GM21423 (cell line): Measurements from ENCODE around the gene RPL10A.
"Not testable (repeated sequence)": the region's sequence is repeated elsewhere in the genome, so short reads cannot be mapped to it uniquely, and the experiment has no call there.

ENCODE experiments used
- ATAC-seq: cut with Tn5 transposase; IDR thresholded peaks from one replicate; pipeline ENCODE4 v1.9.1; 2021; ENCODE audit warnings: mild to moderate bottlenecking, moderate library complexity; ENCODE audit not compliant: unreplicated experiment

The RPL10A gene

GRCh38 chr6:35468181-35468979, at the start of gene RPL10A:
TSS of gene RPL10A (plus strand) at chr6:35468401. CDS start at chr6:35468435, 34 bp downstream.
- ATAC-seq, result peak; percentile 85

GRCh38 chr6:35419417-35419816, 48.8 kb upstream of the RPL10A start:
- no peak for ATAC-seq

DNA sequence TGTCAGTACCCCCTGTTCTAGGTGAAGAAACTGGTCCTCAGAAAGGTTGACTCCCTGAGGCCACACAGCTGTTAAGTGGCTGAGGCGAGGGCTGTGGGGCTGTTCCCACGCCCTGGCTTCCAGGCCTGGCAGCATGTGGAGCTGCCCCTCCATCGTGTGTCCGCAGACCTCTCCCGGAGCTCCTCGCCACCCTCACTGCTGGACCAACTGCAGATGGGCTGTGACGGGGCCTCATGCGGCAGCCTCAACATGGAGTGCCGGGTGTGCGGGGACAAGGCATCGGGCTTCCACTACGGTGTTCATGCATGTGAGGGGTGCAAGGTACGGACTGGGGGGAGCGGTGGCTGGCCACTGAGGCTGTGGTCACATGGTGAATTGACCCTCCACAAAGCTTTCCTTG, 48.2 kb upstream of the RPL10A start:
- ATAC-seq, result no peak

DNA sequence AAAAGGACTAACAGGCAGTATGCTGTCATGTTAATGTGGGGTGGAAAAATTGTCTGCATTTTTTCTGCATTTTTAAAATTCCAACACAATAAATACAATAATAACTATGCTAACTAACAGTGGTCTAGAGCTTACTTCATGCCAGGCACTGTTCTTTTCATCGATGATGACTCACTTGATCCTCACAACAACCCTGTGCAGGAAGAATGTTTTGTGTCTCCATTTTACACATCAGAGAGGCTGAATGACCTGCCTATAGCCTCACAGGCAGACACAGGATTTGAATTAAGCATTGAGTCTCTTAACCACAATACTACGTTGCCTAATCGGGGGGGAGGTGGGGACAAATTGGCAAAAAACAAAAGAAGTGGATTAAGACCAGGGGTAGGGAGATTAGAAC, 42.9 kb upstream of the RPL10A start:
- ATAC-seq, result no peak

DNA sequence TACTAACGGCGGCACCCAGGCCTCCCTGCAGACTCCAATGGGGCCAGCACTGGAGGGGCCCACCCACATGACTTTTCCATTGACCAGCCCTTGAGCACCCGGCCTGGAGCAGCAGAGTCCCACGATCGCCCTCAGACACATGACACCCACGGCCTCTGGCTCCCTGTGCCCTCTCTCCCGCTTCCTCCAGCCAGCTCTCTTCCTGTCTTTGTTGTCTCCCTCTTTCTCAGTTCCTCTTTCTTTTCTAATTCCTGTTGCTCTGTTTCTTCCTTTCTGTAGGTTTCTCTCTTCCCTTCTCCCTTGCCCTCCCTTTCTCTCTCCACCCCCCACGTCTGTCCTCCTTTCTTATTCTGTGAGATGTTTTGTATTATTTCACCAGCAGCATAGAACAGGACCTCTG, 42.1 kb upstream of the RPL10A start:
- no peak for ATAC-seq

DNA sequence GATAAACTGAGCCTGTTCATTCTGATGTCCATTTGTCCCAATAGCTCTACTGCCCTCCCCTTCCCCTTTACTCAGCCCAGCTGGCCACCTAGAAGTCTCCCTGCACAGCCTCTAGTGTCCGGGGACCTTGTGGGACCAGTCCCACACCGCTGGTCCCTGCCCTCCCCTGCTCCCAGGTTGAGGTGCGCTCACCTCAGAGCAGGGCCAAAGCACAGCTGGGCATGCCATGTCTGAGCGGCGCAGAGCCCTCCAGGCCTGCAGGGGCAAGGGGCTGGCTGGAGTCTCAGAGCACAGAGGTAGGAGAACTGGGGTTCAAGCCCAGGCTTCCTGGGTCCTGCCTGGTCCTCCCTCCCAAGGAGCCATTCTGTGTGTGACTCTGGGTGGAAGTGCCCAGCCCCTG, 40.8 kb upstream of the RPL10A start:
- ATAC-seq, result no peak

- ATAC-seq, result no peak
Measured at GRCh38 chr6:35427851-35428321, 40.3 kb upstream of the RPL10A start.

DNA sequence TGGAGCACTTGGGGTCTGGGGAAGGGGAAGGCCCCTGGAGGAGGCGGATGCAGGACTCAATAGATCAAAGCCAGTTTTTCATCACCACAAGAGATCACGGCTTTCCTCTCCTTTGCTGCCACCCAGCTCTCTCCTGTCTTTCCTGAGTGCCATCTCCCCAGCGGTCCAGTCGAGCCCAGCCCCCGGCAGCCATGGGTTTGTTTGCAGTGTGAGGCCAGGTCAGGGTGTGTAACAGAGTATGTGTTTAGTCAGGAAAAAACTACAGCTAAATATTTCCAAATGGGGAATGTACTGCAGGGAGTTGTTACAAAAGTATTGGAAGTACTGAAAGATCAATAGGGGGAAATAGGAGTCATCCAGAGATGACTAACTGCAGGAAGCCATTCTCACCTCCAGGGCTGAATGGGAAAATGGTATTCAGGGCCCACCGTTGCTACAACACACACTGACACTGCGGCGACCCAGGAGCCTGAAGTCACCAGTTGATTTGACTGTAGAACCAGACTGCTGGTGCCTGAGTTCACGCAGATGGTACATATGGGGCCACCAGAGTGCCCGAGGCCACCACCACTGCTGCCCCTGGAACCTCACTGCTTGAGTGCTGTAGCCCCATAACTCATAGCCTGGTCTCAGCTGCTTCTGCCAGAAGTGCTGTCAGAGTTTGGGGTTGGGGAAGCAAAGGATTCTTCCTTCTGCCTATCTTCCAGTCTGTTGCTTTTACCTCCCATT, 39.6 kb upstream of the RPL10A start:
- no peak for ATAC-seq

GRCh38 chr6:35429463-35429862, 38.7 kb upstream of the RPL10A start:
- ATAC-seq, result no peak

DNA sequence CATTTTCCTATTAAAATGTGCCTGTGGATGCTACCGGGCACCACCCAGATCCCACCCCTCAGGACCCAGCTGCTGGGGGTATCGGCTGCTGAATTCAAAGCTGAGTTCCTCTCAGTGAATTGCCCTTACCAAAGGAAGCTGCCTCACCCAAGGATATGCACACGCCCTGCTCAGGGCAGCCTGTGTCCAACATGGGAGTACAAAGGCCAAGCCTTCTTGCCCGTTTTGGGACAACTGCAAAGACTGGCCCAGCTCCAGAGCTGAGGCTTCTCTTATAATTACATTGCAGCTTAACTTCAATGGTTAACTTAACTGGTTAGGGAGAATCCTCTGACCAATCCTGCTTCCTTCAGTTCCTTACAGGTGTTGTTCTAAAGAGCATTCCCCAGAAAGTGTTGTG, 35.9 kb upstream of the RPL10A start:
- no peak for ATAC-seq

DNA sequence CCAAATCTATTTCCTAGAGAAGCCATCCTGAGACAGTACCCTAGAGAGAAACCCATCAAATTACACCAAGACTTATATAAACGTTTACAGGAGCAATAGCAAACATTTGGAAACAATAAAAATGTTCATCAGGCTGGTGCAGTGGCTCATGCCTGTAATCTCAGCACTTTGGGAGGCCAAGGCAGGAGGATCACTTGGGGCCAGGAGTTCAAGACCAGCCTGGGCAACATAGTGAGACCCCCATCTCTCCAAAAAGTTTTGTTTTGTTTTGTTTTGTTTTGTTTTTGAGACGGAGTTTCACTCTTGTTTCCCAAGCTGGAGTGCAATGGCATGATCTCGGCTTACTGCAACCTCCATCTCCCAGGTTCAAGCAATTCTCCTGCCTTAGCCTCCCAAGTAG, 35.5 kb upstream of the RPL10A start:
- not testable (repeated sequence) for ATAC-seq

DNA sequence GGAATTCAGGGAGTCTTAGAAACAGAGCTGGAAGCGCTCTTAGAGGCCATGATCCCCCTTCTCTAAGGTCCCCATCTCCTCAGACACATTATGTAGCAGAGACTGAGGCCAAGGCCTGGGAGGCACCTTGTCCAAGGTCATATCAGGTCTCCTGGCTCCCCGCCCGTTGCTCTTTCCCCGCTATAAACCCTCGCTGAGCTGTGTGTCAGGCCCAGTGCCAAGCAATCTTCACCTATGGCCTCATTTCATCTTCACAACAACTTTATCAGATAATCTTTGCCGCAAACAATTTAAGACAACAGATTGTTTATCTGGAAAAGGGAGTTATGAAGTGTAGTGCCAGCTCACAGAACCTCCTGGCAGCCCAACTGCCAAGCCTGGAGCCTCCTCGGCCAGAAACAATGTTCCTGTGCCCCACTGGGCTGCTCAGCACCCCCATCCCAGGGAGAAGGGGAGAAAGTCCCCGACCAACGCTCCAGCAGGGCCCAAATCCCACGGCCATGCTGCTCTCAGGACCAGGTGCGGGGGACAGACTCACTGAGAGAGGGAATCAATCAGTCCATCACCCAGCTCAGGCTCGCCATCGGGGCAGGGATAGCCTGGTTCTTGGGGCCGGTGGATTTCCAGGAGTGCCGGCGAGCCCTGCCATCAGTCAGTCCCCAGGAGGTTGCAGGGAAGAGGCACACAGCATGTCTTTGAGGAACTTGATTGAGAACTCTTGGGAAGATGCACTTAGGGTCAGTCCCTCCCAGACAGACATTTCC, 32.9 kb upstream of the RPL10A start:
- ATAC-seq, result no peak

- no peak for ATAC-seq
Measured at GRCh38 chr6:35436071-35436857, 31.9 kb upstream of the RPL10A start.

- ATAC-seq, result not testable (repeated sequence)
Measured at GRCh38 chr6:35438378-35439065, 29.7 kb upstream of the RPL10A start.

GRCh38 chr6:35439308-35439707, 28.9 kb upstream of the RPL10A start:
- no peak for ATAC-seq

DNA sequence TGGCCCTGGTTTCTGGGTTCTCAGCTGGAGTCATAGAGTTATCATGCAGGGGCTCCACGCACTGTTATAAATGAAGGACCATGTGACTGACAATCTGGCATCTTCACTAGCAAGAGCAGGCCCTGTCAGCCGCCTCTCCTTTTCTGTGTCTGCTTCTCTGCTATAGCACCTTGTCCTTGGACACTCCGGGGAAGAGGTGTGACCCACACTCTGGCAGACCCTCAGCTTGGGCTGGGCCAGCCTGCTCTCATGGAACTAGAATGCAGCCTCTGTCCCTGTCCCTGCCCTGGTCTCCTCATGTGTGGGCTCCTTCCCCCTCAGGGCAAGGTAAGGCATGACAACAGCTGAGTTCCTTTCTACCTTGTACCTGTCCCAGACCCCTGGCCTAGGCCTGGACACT, 27.0 kb upstream of the RPL10A start:
- ATAC-seq, result no peak

DNA sequence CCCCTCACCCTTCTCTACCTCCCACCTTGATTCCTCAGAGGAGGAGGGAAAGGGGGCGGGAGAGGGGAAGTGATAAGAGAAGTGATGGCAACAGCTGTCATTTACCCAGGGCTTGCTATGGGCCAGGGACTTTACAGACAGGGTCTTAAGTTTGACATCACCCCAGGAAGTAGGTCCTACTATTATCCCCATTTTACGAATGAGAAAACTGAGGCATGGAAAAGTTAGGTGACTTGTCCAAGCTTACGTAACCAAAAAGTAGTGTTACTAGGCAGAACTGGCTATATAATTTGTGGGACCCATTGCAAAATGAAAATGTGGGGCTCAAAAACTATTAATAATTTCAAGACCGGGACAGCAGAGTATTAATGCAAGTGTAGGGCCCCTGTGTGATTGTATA, 26.6 kb upstream of the RPL10A start:
- no peak for ATAC-seq

- no peak for ATAC-seq
Measured at GRCh38 chr6:35442693-35443092, 25.5 kb upstream of the RPL10A start.

DNA sequence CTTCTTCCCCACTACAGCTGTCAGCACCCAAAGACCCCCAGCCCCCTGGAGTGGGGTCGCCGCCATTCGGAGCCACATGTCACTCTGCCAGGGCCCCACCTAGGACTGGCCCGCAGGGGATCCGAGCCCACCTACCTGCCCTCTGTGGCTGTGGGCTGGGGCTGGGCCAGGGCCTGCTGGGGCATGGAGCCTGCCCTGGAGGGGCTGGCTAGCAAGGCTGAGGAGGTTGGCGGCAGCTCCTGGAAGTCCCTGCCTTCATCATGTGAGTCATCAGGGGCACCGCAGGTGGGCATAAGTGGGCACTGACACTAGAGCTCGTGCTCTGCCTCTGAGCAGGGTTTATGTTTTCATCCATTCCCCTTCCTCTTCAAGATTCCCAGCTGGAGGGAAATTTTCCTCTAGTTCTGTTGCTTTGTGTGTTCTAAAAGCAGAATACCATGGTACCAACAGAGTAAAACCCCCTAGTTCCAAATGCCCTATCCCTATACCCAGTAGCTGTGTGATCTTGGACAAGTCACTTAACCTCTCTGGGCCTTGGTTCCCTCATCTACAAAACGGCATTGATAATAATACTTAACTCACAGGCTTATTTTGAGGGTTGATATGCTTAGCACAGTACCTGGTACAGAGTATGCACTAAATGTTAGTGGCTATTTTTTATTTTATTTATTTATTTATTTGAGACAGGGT, 24.7 kb upstream of the RPL10A start:
- ATAC-seq, result no peak

- no peak for ATAC-seq
Measured at GRCh38 chr6:35445691-35446090, 22.5 kb upstream of the RPL10A start.
